Naive thymus-derived CD4-positive, alpha-beta T cell (primary cell): ENCODE measurements around the gene LBHD1. TPM values are rescaled to one million over a fixed set of nuclear protein-coding genes. Genes with fewer than 3 reads are reported as not detected.
"Not testable (repeated sequence)": the region's sequence is repeated elsewhere in the genome, so short reads cannot be mapped to it uniquely, and the experiment has no call there.

Source experiments
- ATAC-seq: fragments of 150-1000 bp; cut with Tn5 transposase; 2 replicates; pipeline ENCODE4 v1.10.0; 2021; ENCODE audit warnings: mild to moderate bottlenecking, moderate library complexity
- CTCF ChIA-PET: fragments of 350-600 bp; sonication (Branson Sonifier 250); formaldehyde crosslinking; loops from one replicate; lab custom pipeline; 2021; ENCODE audit warnings: antibody characterized with exemption; lab: Charles Lee
- POLR2A ChIA-PET: fragments of 350-600 bp; sonication (Branson Sonifier 250); formaldehyde crosslinking; loops from one replicate; lab custom pipeline; 2021; ENCODE audit warnings: antibody characterized with exemption, inconsistent platforms; lab: Charles Lee
- DNase-seq, 9 donors: peaks; one replicate each; pipeline versions ENCODE4 v3.0.0 to v3.0.0-alpha.2; 2020 to 2022; ENCODE audit warnings: mixed read lengths in 1 of 9
- H3K27ac ChIP-seq: one replicate; pipeline ENCODE4 v1.7.0; 2013; ENCODE audit warnings: mild to moderate bottlenecking, low read depth, low read length, moderate library complexity
- H3K27me3 ChIP-seq, 2 donors: one replicate each; pipeline ENCODE4 v1.7.0; 2013; ENCODE audit warnings: low read length in 2 of 2, mild to moderate bottlenecking in 2 of 2, moderate library complexity in 2 of 2; ENCODE audit not compliant: control insufficient read depth in 2 of 2, insufficient read depth in 2 of 2
- H3K36me3 ChIP-seq, 3 experiments: 1 replicate in 2 of 3; 2 replicates in 1 of 3; pipeline ENCODE4 v1.7.0; 2013; ENCODE audit warnings: low read length in 3 of 3, mild to moderate bottlenecking in 3 of 3, moderate library complexity in 1 of 3; ENCODE audit not compliant: insufficient read depth in 3 of 3, control insufficient read depth in 2 of 3
- H3K4me1 ChIP-seq, 2 donors: one replicate each; pipeline ENCODE4 v1.7.0; 2013; ENCODE audit warnings: low read length in 2 of 2, mild to moderate bottlenecking in 2 of 2, moderate library complexity in 1 of 2; ENCODE audit not compliant: control insufficient read depth in 2 of 2, insufficient read depth in 2 of 2
- H3K4me3 ChIP-seq: 2 replicates; pipeline ENCODE4 v1.7.0; 2013; ENCODE audit warnings: mild to moderate bottlenecking, low read length
- H3K9me3 ChIP-seq, 3 experiments: 1 replicate in 2 of 3; 2 replicates in 1 of 3; pipeline ENCODE4 v1.7.0; 2013; ENCODE audit warnings: low read length in 3 of 3; ENCODE audit not compliant: control insufficient read depth in 2 of 3
- H3K27ac Mint-ChIP-seq, 9 donors: one replicate each; pipeline ENCODE4 v1.8.0; 2020 to 2022; ENCODE audit warnings: mixed read lengths in 9 of 9, mild to moderate bottlenecking in 8 of 9, moderate library complexity in 5 of 9, inconsistent platforms in 2 of 9
- H3K27me3 Mint-ChIP-seq, 5 donors: one replicate each; pipeline ENCODE4 v1.8.0; 2021 to 2022; ENCODE audit warnings: mixed read lengths in 5 of 5, mild to moderate bottlenecking in 1 of 5
- H3K36me3 Mint-ChIP-seq, 5 donors: one replicate each; pipeline ENCODE4 v1.8.0; 2020 to 2022; ENCODE audit warnings: mixed read lengths in 5 of 5, mild to moderate bottlenecking in 3 of 5, inconsistent platforms in 1 of 5
- H3K4me1 Mint-ChIP-seq, 7 donors: one replicate each; pipeline ENCODE4 v1.8.0; 2020 to 2022; ENCODE audit warnings: mixed read lengths in 7 of 7, mild to moderate bottlenecking in 3 of 7, inconsistent platforms in 1 of 7
- H3K4me3 Mint-ChIP-seq, 10 donors: one replicate each; pipeline ENCODE4 v1.8.0; 2020 to 2022; ENCODE audit warnings: mild to moderate bottlenecking in 10 of 10, mixed read lengths in 10 of 10, moderate library complexity in 6 of 10, inconsistent platforms in 2 of 10
- H3K9me3 Mint-ChIP-seq, 11 donors: one replicate each; pipeline ENCODE4 v1.8.0; 2020 to 2022; ENCODE audit warnings: mixed read lengths in 11 of 11, mild to moderate bottlenecking in 4 of 11, inconsistent platforms in 1 of 11, moderate library complexity in 1 of 11
- intact Hi-C, 2 donors: fragments of 100-400 bp; cut with micrococcal nuclease; formaldehyde crosslinking; loops; one replicate each; pipeline ENCODE4 v1.15.1; 2023
- polyA plus RNA-seq, 2 donors: library from polyadenylated mRNA; unstranded; fragments of 300-500 nt; fragmentation: Illumina TruSeq; gene quantifications; one replicate each; pipeline ENCODE4 v1.2.3, GENCODE V29; 2021
- total RNA-seq, 6 experiments: library from RNA in 5 of 6; stranded (reverse) in 5 of 6; gene quantifications; 1 replicate in 5 of 6; 2 replicates in 1 of 6; pipeline ENCODE4 v1.2.3 and lab custom pipeline; 2021 to 2026

The LBHD1 gene
- total and polyA plus RNA-seq, 7 experiments from 2014 or later = 3.5 to 26.4 (median 18.6) TPM

- ChIA-PET CTCF (interaction anchor here (0.7 to 2.0 kb wide), 3 partner anchors 11 to 195 kb away, joined by 3 to 10 read pairs (median 6); partner anchors contain the start of genes C11orf98 and CSKMT), POLR2A (interaction anchor here (0.7 to 4.0 kb wide), 11 partner anchors 9 to 227 kb away, joined by 3 to 119 read pairs (median 7); partner anchors contain the start of genes B3GAT3, C11orf98, CSKMT and EML3)
- Histone ChIP-seq H3K36me3 (peaks cover 0 to 9% (median 0%) of the 10 kb centered on the region in 3 experiments), H3K4me1 (peaks cover 10 to 13% of the 10 kb centered on the region in 2 donors), H3K4me3 (no peak overlapping the region), H3K27me3 (no peaks in the 10 kb centered on the region), H3K9me3 (no peaks in the 10 kb centered on the region), H3K27ac (no peak overlapping the region)
- intact Hi-C loops = no loop called here
- DNase-seq = no peak
- no peak for ATAC-seq
- peaks cover 0 to 9% (median 0%) of the 10 kb centered on the region in 11 donors for H3K9me3 Mint-ChIP-seq
- peaks cover 0 to 7% (median 0%) of the 10 kb centered on the region in 5 donors for H3K36me3 Mint-ChIP-seq
- H3K4me3 Mint-ChIP-seq = peak overlapping the region; percentile 16 to 72 (median 48)
- no peaks in the 10 kb centered on the region for H3K27me3 Mint-ChIP-seq
- peak overlapping the region in 8 of 9 donors; percentile 20 to 97 (median 74) for H3K27ac Mint-ChIP-seq
- peaks cover 11 to 34% (median 22%) of the 10 kb centered on the region in 7 donors for H3K4me1 Mint-ChIP-seq
Measured at GRCh38 chr11:62654297-62654696, 17.8 kb downstream of the LBHD1 start.

GRCh38 chr11:62652161-62653006, 19.7 kb downstream of the LBHD1 start:
- peak overlapping the region; percentile 87 for H3K4me3 ChIP-seq
- Mint-ChIP-seq H3K9me3 (peaks cover 0 to 9% (median 0%) of the 10 kb centered on the region in 11 donors), H3K27me3 (no peaks in the 10 kb centered on the region), H3K36me3 (peaks cover 0 to 8% (median 0%) of the 10 kb centered on the region in 5 donors), H3K4me1 (peaks cover 11 to 36% (median 22%) of the 10 kb centered on the region in 7 donors), H3K27ac (peak overlapping the region; percentile 88 to 98 (median 96)), H3K4me3 (peak overlapping the region; percentile 75 to 94 (median 90))
- peaks cover 13 to 16% of the 10 kb centered on the region in 2 donors for H3K4me1 ChIP-seq
- CTCF ChIA-PET = interaction anchor here (1.3 kb wide), 1 partner anchor 12 kb away, joined by 4 read pairs; no protein-coding TSS in a partner anchor
- POLR2A ChIA-PET = interaction anchor here (0.6 to 21.6 kb wide), 41 partner anchors 9 to 253 kb away, joined by 3 to 332 read pairs (median 4); partner anchors contain the start of genes B3GAT3, BSCL2, C11orf98 and CSKMT
- ATAC-seq (no peak), DNase-seq (peak in 4 of 9 donors; percentile 13 to 59 (median 22))
- peak overlapping the region; percentile 95 for H3K27ac ChIP-seq
- H3K27me3 ChIP-seq = no peaks in the 10 kb centered on the region
- no peaks in the 10 kb centered on the region for H3K9me3 ChIP-seq
- intact Hi-C loops = loop anchor here (1.0 to 2.0 kb wide), 11 partner anchors 7 to 78 kb away; partner anchors contain the start of genes C11orf98 (in 2 of the 2), CSKMT (in 2 of the 2), TUT1 (in 2 of the 2) and UBXN1 (in 2 of the 2)
- H3K36me3 ChIP-seq = peaks cover 0 to 22% (median 0%) of the 10 kb centered on the region in 3 experiments

- H3K9me3 Mint-ChIP-seq, H3K27ac ChIP-seq, H3K4me3 Mint-ChIP-seq, H3K27me3 ChIP-seq, H3K4me3 ChIP-seq, H3K9me3 ChIP-seq, DNase-seq, ATAC-seq, intact Hi-C loops, H3K27me3 Mint-ChIP-seq: not testable (repeated sequence)
- ChIA-PET POLR2A (interaction anchor here (0.6 to 21.6 kb wide), 12 partner anchors 7 to 227 kb away, joined by 3 to 332 read pairs (median 4); partner anchors contain the start of genes C11orf98, CSKMT, LBHD1 and MTA2), CTCF (interaction anchor here (1.0 to 1.5 kb wide), 5 partner anchors 9 to 59 kb away, joined by 3 to 5 read pairs (median 3); partner anchors contain the start of genes C11orf98, CSKMT and TUT1)
- Histone ChIP-seq H3K36me3 (peaks cover 0 to 28% (median 0%) of the 10 kb centered on the region in 3 experiments), H3K4me1 (peaks cover 19 to 27% of the 10 kb centered on the region in 2 donors)
- peaks cover 17 to 48% (median 36%) of the 10 kb centered on the region in 7 donors for H3K4me1 Mint-ChIP-seq
- H3K27ac Mint-ChIP-seq = peak overlapping the region in 2 of 9 donors; percentile 28 to 71
- H3K36me3 Mint-ChIP-seq = peaks cover 0 to 12% (median 0%) of the 10 kb centered on the region in 5 donors
Measured at GRCh38 chr11:62650283-62650682, 21.8 kb downstream of the LBHD1 start.

GRCh38 chr11:62649486-62649885, 22.6 kb downstream of the LBHD1 start:
- no peaks in the 10 kb centered on the region for H3K9me3 ChIP-seq
- H3K4me3 ChIP-seq = no peak overlapping the region
- intact Hi-C loops = no loop called here
- H3K9me3 Mint-ChIP-seq = peaks cover 0 to 8% (median 0%) of the 10 kb centered on the region in 11 donors
- H3K4me1 ChIP-seq = peaks cover 19 to 33% of the 10 kb centered on the region in 2 donors
- ChIA-PET POLR2A (interaction anchor here (0.6 to 21.6 kb wide), 11 partner anchors 8 to 206 kb away, joined by 3 to 332 read pairs (median 5); partner anchors contain the start of genes B3GAT3, C11orf98, CSKMT and HNRNPUL2), CTCF (interaction anchor here (1.1 to 2.2 kb wide), 4 partner anchors 14 to 50 kb away, joined by 3 to 6 read pairs (median 3); partner anchors contain the start of genes C11orf98, CSKMT, EML3 and ROM1)
- ATAC-seq = no peak
- peaks cover 0 to 28% (median 0%) of the 10 kb centered on the region in 3 experiments for H3K36me3 ChIP-seq
- H3K36me3 Mint-ChIP-seq = peaks cover 0 to 14% (median 0%) of the 10 kb centered on the region in 5 donors
- no peak for DNase-seq
- H3K4me3 Mint-ChIP-seq = peak overlapping the region in 1 of 10 donors; percentile 25
- peaks cover 17 to 49% (median 42%) of the 10 kb centered on the region in 7 donors for H3K4me1 Mint-ChIP-seq
- no peaks in the 10 kb centered on the region for H3K27me3 Mint-ChIP-seq
- peak overlapping the region in 2 of 9 donors; percentile 14 to 38 for H3K27ac Mint-ChIP-seq
- H3K27me3 ChIP-seq = no peaks in the 10 kb centered on the region
- H3K27ac ChIP-seq = no peak overlapping the region

GRCh38 chr11:62648967-62649364, 23.1 kb downstream of the LBHD1 start:
- no peak overlapping the region for H3K27ac ChIP-seq
- no peaks in the 10 kb centered on the region for H3K9me3 ChIP-seq
- intact Hi-C loops = no loop called here
- H3K36me3 ChIP-seq = peaks cover 0 to 33% (median 0%) of the 10 kb centered on the region in 3 experiments
- H3K4me1 ChIP-seq = peaks cover 19 to 33% of the 10 kb centered on the region in 2 donors
- Mint-ChIP-seq H3K4me1 (peaks cover 17 to 51% (median 47%) of the 10 kb centered on the region in 7 donors), H3K27me3 (no peaks in the 10 kb centered on the region), H3K27ac (peak overlapping the region in 2 of 9 donors; percentile 14 to 55), H3K4me3 (no peak overlapping the region), H3K36me3 (peaks cover 0 to 16% (median 0%) of the 10 kb centered on the region in 5 donors), H3K9me3 (peaks cover 0 to 5% (median 0%) of the 10 kb centered on the region in 11 donors)
- no peak overlapping the region for H3K4me3 ChIP-seq
- CTCF ChIA-PET = interaction anchor here (1.1 to 2.2 kb wide), 2 partner anchors 16 to 36 kb away, joined by 3 to 6 read pairs; partner anchors contain the start of genes C11orf98, CSKMT, EML3 and ROM1
- ATAC-seq (no peak), DNase-seq (no peak)
- POLR2A ChIA-PET = interaction anchor here (0.9 to 21.6 kb wide), 10 partner anchors 9 to 192 kb away, joined by 3 to 332 read pairs (median 7); partner anchors contain the start of genes B3GAT3, C11orf98, CSKMT and HNRNPUL2
- no peaks in the 10 kb centered on the region for H3K27me3 ChIP-seq
